Cardiac fibroblast (primary cell): ENCODE data around the gene B4GALT5.
A peak's percentile ranks its signal among the peaks of the same experiment; 100 is the strongest.
"Not testable (repeated sequence)": the region's sequence is repeated elsewhere in the genome, so short reads cannot be mapped to it uniquely, and the experiment has no call there.

ENCODE experiments used
- DNase-seq, 2 donors: peaks; one replicate each; pipeline versions ENCODE4 v3.0.0 to v3.0.0-alpha.2; 2010; ENCODE audit warnings: low read depth in 2 of 2
- H3K4me3 ChIP-seq, 2 donors: replicated peaks in 1 of 2; 1 replicate in 1 of 2; 2 replicates in 1 of 2; pipeline ENCODE4 v1.5.1; 2011; ENCODE audit warnings: low read depth in 2 of 2, low read length in 2 of 2, mild to moderate bottlenecking in 2 of 2, moderate library complexity in 1 of 2
- CTCF ChIP-seq: IDR thresholded peaks from one replicate; pipeline ENCODE4 v1.5.1; 2011; ENCODE audit warnings: low read depth, mild to moderate bottlenecking, low read length, inconsistent platforms

Gene B4GALT5

GRCh38 chr20:49713753-49714712 is at the start of gene B4GALT5:
Gene B4GALT5, minus strand, starts transcription at chr20:49713878. Its CDS starts 188 bp downstream, at chr20:49713690.
- H3K4me3 ChIP-seq: peak within 1 kb of the TSS; percentile 87 to 93
- TF ChIP-seq CTCF: no peak
- DNase-seq: peak; percentile 58 to 86

GRCh38 chr20:49762940-49763766 is 49.5 kb upstream of the B4GALT5 start:
- H3K4me3 ChIP-seq: no peak overlapping the region
- no peak for DNase-seq
- no peak for TF ChIP-seq CTCF

- DNase-seq: peak in 1 of 2 donors; percentile 82
Measured at GRCh38 chr20:49761888-49762287, 48.2 kb upstream of the B4GALT5 start.

GRCh38 chr20:49759266-49759950 is 45.7 kb upstream of the B4GALT5 start:
- TF ChIP-seq CTCF: no peak
- no peak overlapping the region for H3K4me3 ChIP-seq
- DNase-seq: no peak

More at GRCh38 chr20:49761888-49762287, 48.2 kb upstream of the B4GALT5 start:
- H3K4me3 ChIP-seq: not testable (repeated sequence)

- no peak overlapping the region for H3K4me3 ChIP-seq
- no peak for DNase-seq
- no peak for TF ChIP-seq CTCF
Measured at GRCh38 chr20:49758781-49759180, 45.1 kb upstream of the B4GALT5 start.

- DNase-seq: no peak
- no peak overlapping the region for H3K4me3 ChIP-seq
- TF ChIP-seq CTCF: no peak
Measured at GRCh38 chr20:49757597-49757996, 43.9 kb upstream of the B4GALT5 start.
